ENCODE results near the gene HOXA10.

HOXA10 gene

DNA sequence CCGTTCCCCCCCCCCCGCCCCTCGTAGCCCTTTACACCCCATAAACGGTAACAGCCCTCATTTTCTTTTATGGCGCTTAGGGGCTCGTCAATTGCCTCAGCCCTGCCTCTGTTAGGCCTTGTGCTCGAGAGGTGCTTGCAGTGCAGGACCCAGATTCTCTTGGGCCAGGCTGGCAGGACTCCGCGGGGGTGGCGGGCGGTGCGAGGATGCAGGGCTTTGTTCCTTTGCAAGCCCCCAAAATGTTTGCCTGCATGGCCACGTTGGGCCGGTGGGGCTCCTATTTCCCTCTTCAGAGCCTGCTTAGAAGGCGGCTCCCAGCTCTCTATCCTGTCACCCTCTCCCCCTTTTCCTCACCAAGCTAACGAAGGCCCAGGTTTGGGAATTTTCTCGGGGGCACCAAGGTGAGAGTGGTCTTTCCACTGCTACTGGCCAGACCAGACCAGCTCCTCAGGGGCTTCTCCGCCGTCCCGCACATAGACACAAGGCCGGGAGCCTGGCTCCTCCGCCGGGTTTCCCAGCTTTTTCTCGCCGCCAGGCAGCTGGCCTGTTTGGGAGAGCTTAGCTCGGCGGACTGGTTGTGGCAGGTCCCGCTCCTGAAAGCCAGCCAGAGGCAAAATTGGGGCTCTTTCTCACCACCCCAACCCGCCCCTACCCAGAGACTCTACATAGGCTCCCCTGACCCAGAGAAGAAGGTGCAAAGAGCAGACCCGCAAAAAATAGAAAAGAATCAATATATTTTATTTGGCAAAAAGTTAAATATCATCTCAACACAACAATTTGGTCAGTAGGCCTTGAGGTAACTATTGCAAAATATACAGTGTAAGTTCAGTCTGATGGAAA is 12.2 kb downstream of the HOXA10 start:
- Histone ChIP-seq H3K4me3 (replicated peaks; ENCODE audit: low read depth, low read length) (no peak overlapping the region; the same call in 1 of the 2 replicates), H3K36me3 (ENCODE audit: control insufficient read depth, insufficient read depth, low read length) (no peaks in the 10 kb centered on the region), H3K27me3 (replicated peaks; ENCODE audit: control insufficient read depth, insufficient read depth, low read length) (peaks cover 2% of the 10 kb centered on the region)
- TF ChIP-seq, protein P1, sequence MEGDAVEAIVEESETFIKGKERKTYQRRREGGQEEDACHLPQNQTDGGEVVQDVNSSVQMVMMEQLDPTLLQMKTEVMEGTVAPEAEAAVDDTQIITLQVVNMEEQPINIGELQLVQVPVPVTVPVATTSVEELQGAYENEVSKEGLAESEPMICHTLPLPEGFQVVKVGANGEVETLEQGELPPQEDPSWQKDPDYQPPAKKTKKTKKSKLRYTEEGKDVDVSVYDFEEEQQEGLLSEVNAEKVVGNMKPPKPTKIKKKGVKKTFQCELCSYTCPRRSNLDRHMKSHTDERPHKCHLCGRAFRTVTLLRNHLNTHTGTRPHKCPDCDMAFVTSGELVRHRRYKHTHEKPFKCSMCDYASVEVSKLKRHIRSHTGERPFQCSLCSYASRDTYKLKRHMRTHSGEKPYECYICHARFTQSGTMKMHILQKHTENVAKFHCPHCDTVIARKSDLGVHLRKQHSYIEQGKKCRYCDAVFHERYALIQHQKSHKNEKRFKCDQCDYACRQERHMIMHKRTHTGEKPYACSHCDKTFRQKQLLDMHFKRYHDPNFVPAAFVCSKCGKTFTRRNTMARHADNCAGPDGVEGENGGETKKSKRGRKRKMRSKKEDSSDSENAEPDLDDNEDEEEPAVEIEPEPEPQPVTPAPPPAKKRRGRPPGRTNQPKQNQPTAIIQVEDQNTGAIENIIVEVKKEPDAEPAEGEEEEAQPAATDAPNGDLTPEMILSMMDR (IDR thresholded peaks at IDR 0.05; ENCODE audit: insufficient read depth, low read length, poor library complexity, severe bottlenecking), result no peak
- DNase-seq (ENCODE audit: extremely low read depth, insufficient read length), result no peak

DNA sequence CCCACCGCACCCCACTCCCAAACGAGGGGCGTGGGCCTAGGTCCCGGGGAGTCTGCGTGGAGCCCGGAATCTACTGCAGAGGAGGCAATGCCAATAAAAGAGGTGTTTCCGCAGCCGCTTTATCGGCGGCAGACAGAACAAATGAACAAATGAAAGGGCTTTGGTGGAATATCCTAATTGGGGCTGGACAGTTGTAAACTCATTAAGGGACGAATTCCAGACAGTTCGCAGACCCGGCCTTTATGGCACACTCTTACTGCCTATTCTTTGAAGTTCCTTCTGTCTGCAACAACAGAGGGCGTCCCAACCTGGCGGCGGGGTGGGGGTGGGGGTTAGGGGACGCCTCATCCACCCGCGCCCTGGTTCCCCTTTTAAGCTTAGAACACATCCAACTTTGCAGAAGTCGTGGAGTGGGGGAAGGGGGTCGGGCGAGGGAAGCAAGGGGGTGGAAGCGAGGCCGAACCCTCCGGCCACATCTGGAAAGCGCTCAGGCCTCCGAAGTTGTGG is 12.9 kb downstream of the HOXA10 start:
- Histone ChIP-seq H3K36me3 (ENCODE audit: control insufficient read depth, insufficient read depth, low read length) (no peaks in the 10 kb centered on the region), H3K4me3 (replicated peaks; ENCODE audit: low read depth, low read length) (peak overlapping the region; percentile 65), H3K27me3 (replicated peaks; ENCODE audit: control insufficient read depth, insufficient read depth, low read length) (peaks cover 2% of the 10 kb centered on the region)
- TF ChIP-seq, protein P1 (IDR thresholded peaks at IDR 0.05; ENCODE audit: insufficient read depth, low read length, poor library complexity, severe bottlenecking), result no peak
- DNase-seq (ENCODE audit: extremely low read depth, insufficient read length), result no peak

DNA sequence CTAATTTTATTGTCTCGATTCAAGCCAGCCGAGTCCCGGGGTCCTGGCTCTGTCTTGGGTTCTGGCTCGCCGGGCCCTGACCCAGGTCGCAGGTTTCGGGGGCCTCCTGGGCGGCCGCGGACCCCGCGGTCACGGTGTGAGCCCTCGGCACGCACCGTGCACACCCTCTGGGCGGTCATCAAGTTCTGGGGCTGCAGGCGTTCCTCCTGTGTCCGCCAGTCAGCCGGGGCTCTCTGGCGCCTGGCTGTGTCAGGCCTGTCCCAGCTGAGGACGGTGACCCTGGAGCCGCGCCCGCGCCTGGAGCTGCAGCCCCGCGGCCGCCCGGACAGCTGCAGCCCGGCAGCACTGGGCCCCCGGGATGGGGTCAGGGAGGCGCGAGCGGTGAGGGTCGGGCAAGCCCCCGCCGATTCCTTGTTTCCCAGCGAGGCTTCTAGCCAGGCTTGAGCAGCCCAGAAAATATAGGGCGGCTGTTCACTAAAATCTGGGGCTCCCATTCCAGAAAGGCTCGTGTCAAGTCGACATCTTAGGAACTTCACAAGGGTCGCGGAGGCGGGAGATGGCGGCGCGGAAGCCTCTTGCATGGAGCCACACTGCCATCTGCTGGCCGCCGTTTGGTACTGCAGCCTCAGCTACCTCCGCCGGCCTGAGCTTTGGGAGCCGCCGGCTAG is 13.4 kb downstream of the HOXA10 start:
- peak; percentile 83 for DNase-seq (ENCODE audit: extremely low read depth, insufficient read length)
- H3K27me3 ChIP-seq (replicated peaks; ENCODE audit: control insufficient read depth, insufficient read depth, low read length), result peaks cover 2% of the 10 kb centered on the region
- H3K4me3 ChIP-seq (replicated peaks; ENCODE audit: low read depth, low read length), result peak overlapping the region; percentile 65
- no peaks in the 10 kb centered on the region for H3K36me3 ChIP-seq (ENCODE audit: control insufficient read depth, insufficient read depth, low read length)
- TF ChIP-seq, protein P1 (IDR thresholded peaks at IDR 0.05; ENCODE audit: insufficient read depth, low read length, poor library complexity, severe bottlenecking), result peak; percentile 94

DNA sequence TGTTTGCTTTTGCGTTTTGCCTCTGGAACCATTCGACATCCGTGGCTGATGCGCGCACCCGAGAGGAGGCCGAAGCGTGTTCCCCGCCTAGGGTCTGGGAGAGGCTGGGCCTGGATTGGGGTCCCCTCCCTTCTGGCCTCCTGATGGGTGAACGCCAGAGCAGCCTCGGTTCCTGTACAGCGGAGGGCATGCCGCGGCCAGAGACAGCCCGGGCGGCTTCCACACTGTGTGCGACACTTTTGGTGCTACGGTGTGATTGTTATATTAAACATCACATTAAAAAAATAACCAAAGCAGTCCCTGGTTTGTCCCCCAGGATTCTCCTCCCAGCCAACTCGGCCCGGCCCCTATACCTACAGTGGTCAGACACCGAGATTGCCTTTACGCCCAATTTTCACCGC is 14.0 kb downstream of the HOXA10 start:
- TF ChIP-seq, protein P1 (IDR thresholded peaks at IDR 0.05; ENCODE audit: insufficient read depth, low read length, poor library complexity, severe bottlenecking), result no peak
- no peak for DNase-seq (ENCODE audit: extremely low read depth, insufficient read length)
- peak overlapping the region; percentile 65 for H3K4me3 ChIP-seq (replicated peaks; ENCODE audit: low read depth, low read length)

DNA sequence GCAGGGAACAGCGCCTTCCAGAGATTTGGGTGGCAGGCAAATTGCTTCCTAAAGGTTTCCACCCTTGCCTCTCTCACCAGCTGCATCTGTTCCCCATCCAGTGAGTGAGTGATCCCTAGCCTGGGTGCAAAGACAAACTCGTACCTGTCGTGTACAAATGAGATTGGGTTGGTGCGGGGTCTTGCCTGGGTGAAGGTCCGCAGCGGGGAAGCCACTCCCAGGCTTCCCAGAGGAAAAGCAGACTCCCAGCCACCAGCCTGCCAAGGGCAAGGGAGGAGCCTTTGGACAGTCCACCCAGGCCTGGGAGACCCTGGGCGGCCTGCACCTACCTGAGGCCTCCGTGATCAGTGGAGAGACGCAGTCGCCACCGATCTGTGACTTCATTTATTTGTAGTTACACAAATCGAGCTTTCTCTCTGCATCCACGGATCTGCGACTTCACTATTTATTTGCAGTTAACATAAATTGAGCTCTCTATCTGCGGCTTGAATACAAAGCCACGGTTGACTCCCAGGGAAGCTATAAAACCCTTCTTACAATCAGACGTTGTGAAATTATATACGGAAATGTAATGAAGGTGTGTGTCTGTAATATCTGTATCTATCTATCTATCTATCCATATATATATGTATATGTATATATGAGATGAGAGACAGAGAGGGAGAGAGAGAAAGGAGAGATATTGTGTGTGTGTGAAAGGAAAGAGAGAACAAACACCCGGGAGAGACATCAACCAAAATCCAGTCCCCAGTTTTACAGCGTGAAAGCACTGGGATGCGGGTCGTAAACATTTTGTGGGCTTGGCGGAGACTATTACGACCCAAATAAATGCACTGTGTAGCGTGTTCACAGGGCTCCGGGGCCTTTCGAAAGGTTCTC is 14.6 kb downstream of the HOXA10 start:
- TF ChIP-seq, protein P1 (IDR thresholded peaks at IDR 0.05; ENCODE audit: insufficient read depth, low read length, poor library complexity, severe bottlenecking), result no peak
- Histone ChIP-seq H3K27me3 (replicated peaks; ENCODE audit: control insufficient read depth, insufficient read depth, low read length) (peaks cover 2% of the 10 kb centered on the region), H3K36me3 (ENCODE audit: control insufficient read depth, insufficient read depth, low read length) (no peaks in the 10 kb centered on the region), H3K4me3 (replicated peaks; ENCODE audit: low read depth, low read length) (no peak overlapping the region; the same call in 1 of the 2 replicates)
- DNase-seq (ENCODE audit: extremely low read depth, insufficient read length), result no peak

More for the DNA sequence above, 14.0 kb downstream of the HOXA10 start:
- Histone ChIP-seq H3K27me3 (replicated peaks; ENCODE audit: control insufficient read depth, insufficient read depth, low read length) (peaks cover 2% of the 10 kb centered on the region), H3K36me3 (ENCODE audit: control insufficient read depth, insufficient read depth, low read length) (no peaks in the 10 kb centered on the region)

All from GM06990 (cell line).